HG02588 (cell line): Measurements from ENCODE around the gene CXCL12.

Experiments used
- ATAC-seq: cut with Tn5 transposase; IDR thresholded peaks from one replicate; pipeline ENCODE4 v1.9.1; 2021; ENCODE audit warnings: mild to moderate bottlenecking, moderate library complexity; ENCODE audit not compliant: unreplicated experiment

Gene CXCL12

GRCh38 chr10:44364566-44364965 is 20.3 kb downstream of the CXCL12 start:
- no peak for ATAC-seq

- no peak for ATAC-seq
These were observed 21.2 kb downstream of the CXCL12 start for GRCh38 chr10:44363716-44364115.

- no peak for ATAC-seq
These were observed 21.8 kb downstream of the CXCL12 start for GRCh38 chr10:44362866-44363711.

GRCh38 chr10:44361109-44361508 is 23.8 kb downstream of the CXCL12 start:
- ATAC-seq: no peak

- ATAC-seq: no peak
These were observed 26.7 kb downstream of the CXCL12 start for GRCh38 chr10:44358080-44358771.

- no peak for ATAC-seq
These were observed 27.8 kb downstream of the CXCL12 start for GRCh38 chr10:44357023-44357540.

GRCh38 chr10:44356139-44357022 is 28.5 kb downstream of the CXCL12 start:
- ATAC-seq: no peak

GRCh38 chr10:44355630-44356029 is 29.3 kb downstream of the CXCL12 start:
- no peak for ATAC-seq

GRCh38 chr10:44354771-44355170 is 30.1 kb downstream of the CXCL12 start:
- ATAC-seq: no peak

GRCh38 chr10:44353721-44354120 is 31.2 kb downstream of the CXCL12 start:
- no peak for ATAC-seq

- ATAC-seq: no peak
These were observed 31.8 kb downstream of the CXCL12 start for GRCh38 chr10:44353128-44353390.

GRCh38 chr10:44352316-44353127 is 32.4 kb downstream of the CXCL12 start:
- no peak for ATAC-seq

- no peak for ATAC-seq
These were observed 36.4 kb downstream of the CXCL12 start for GRCh38 chr10:44348496-44348895.

GRCh38 chr10:44347609-44348400 is 37.1 kb downstream of the CXCL12 start:
- no peak for ATAC-seq

- no peak for ATAC-seq
These were observed 40.2 kb downstream of the CXCL12 start for GRCh38 chr10:44344727-44345126.

GRCh38 chr10:44343843-44344242 is 41.1 kb downstream of the CXCL12 start:
- ATAC-seq: no peak

GRCh38 chr10:44341886-44342285 is 43.0 kb downstream of the CXCL12 start:
- no peak for ATAC-seq

GRCh38 chr10:44340557-44340956 is 44.3 kb downstream of the CXCL12 start:
- no peak for ATAC-seq

GRCh38 chr10:44339218-44339617 is 45.7 kb downstream of the CXCL12 start:
- ATAC-seq: no peak

GRCh38 chr10:44337081-44337480 is 47.8 kb downstream of the CXCL12 start:
- ATAC-seq: no peak
